A549 (cell line): Measurements from ENCODE around the gene ANK3. TPM values are rescaled to one million over a fixed set of nuclear protein-coding genes. Genes with fewer than 3 reads are reported as not detected.

Experiments used
- ATAC-seq, 2 experiments: fragments of 200-7000 bp in 1 of 2; fragments of >200 bp in 1 of 2; cut with Nextera tagmentation in 1 of 2; cut with Tn5 transposase in 1 of 2; 3 replicates each; pipeline versions ENCODE4 v1.8.0 to v1.9.1; 2018 to 2020; ENCODE audit warnings: mild to moderate bottlenecking in 1 of 2, moderate library complexity in 1 of 2
- CTCF ChIA-PET: fragments of 300-600 bp; sonication (Branson Sonifier 250); formaldehyde crosslinking; extraction: SDS; loops from one replicate; lab custom pipeline; 2021; ENCODE audit warnings: antibody characterized with exemption, inconsistent platforms; lab: Yijun Ruan, JAX
- POLR2A ChIA-PET: fragments of 350-600 bp; formaldehyde crosslinking; extraction: SDS; loops from one replicate; lab custom pipeline; 2021; ENCODE audit warnings: antibody characterized with exemption, inconsistent platforms; lab: Yijun Ruan, JAX
- DNase-seq, 2 experiments: peaks; one replicate each; pipeline versions ENCODE4 v3.0.0 to v3.0.0-alpha.2; 2011 to 2016; ENCODE audit warnings: low read depth in 1 of 2, low spot score in 1 of 2
- FAIRE-seq: peaks from 2 replicates; lab custom pipeline; 2011; peaks lifted over from hg19 to GRCh38; lab: Jason Lieb, UNC
- H3K27ac ChIP-seq, 2 experiments: fragments of >200 bp; sonication (Bioruptor Twin); formaldehyde crosslinking; 3 replicates each; pipeline ENCODE4 v1.5.1; 2016 to 2017
- H3K4me1 ChIP-seq: fragments of >200 bp; sonication (Bioruptor Twin); formaldehyde crosslinking; 3 replicates; pipeline ENCODE4 v1.6.1; 2016
- H3K4me2 ChIP-seq: fragments of >200 bp; sonication (Bioruptor Twin); formaldehyde crosslinking; 3 replicates; pipeline ENCODE4 v1.6.1; 2016
- H3K4me3 ChIP-seq: fragments of >200 bp; sonication (Bioruptor Twin); formaldehyde crosslinking; 3 replicates; pipeline ENCODE4 v1.5.1; 2016
- H3K9me3 ChIP-seq: fragments of >200 bp; sonication (Bioruptor Twin); formaldehyde crosslinking; 3 replicates; pipeline ENCODE4 v1.6.1; 2016
- CHD2 ChIP-seq: fragments of 150-350 bp; IDR thresholded peaks from 2 replicates; pipeline ENCODE4 v1.6.1; 2014; ENCODE audit warnings: low read length; ENCODE audit not compliant: partially characterized antibody
- FOXS1 ChIP-seq: fragments of 250-450 bp; sonication (Bioruptor Pico); IDR thresholded peaks from 2 replicates; pipeline ENCODE4 v1.5.0; 2020; ENCODE audit warnings: mild to moderate bottlenecking, moderate library complexity
- GATA3 ChIP-seq: IDR thresholded peaks from 2 replicates; pipeline ENCODE4 v1.6.1; 2012; ENCODE audit warnings: borderline replicate concordance
- HEYL ChIP-seq: fragments of 250-450 bp; sonication (Bioruptor Pico); IDR thresholded peaks from 2 replicates; pipeline ENCODE4 v1.8.0; 2021; ENCODE audit warnings: mild to moderate bottlenecking, moderate library complexity
- JUN ChIP-seq, 2 experiments: fragments of >200 bp; sonication (Bioruptor Twin); formaldehyde crosslinking; IDR thresholded peaks; 2 replicates in 1 of 2; 3 replicates in 1 of 2; pipeline ENCODE4 v1.6.1; 2016 to 2017
- MAFK ChIP-seq: fragments of 450-650 bp; IDR thresholded peaks from 2 replicates; pipeline ENCODE4 v1.6.1; 2014; ENCODE audit not compliant: partially characterized antibody
- PHF8 ChIP-seq: fragments of 200-600 bp; sonication (generic); IDR thresholded peaks from 2 replicates; pipeline ENCODE4 v1.6.1; 2016; ENCODE audit warnings: low read depth, mild to moderate bottlenecking, antibody characterized with exemption, moderate library complexity, borderline replicate concordance
- TFCP2L1 ChIP-seq: fragments of 250-450 bp; sonication (Bioruptor Pico); IDR thresholded peaks from 2 replicates; pipeline ENCODE4 v1.5.0; 2021; ENCODE audit warnings: mild to moderate bottlenecking
- TP53 ChIP-seq: fragments of 250-450 bp; sonication (Bioruptor Pico); IDR thresholded peaks from 2 replicates; pipeline ENCODE4 v1.5.0; 2021; ENCODE audit warnings: mild to moderate bottlenecking, moderate library complexity
- WGBS: methylation state at CpG from one replicate; pipeline ENCODE4 v1.1.6; 2017; ENCODE audit errors: missing lambda C conversion rate; 5-methylcytosine and 5-hydroxymethylcytosine counted together
- polyA plus RNA-seq, 4 experiments: library from polyadenylated mRNA; depleted of rRNA in 3 of 4; stranded (reverse); fragments of >200 nt; fragmentation: RNase III in 1 of 4; extraction: RNeasy Plus Mini Kit Qiagen cat#74134 plus additional on column Dnase treatment in 1 of 4; gene quantifications; 2 replicates in 3 of 4; 3 replicates in 1 of 4; pipeline ENCODE4 v1.2.3, GENCODE V29; 2011 to 2017
- small RNA-seq, 6 experiments: library from RNA; depleted of rRNA; stranded (forward); fragments of <200 nt; gene quantifications; one replicate each; pipeline ENCODE3, GENCODE V24; 2012
- TF ChIP-seq, protein P1 (sequence below): fragments of 200-600 bp; sonication (generic); IDR thresholded peaks from 2 replicates; pipeline ENCODE4 v1.6.1; 2016; ENCODE audit warnings: antibody characterized with exemption, mild to moderate bottlenecking, moderate library complexity
- TF ChIP-seq, protein P2 (sequence below): fragments of 150-350 bp; IDR thresholded peaks from 2 replicates; pipeline ENCODE4 v1.6.1; 2014; ENCODE audit warnings: low read depth, mild to moderate bottlenecking, low read length
- TF ChIP-seq, protein P3 (sequence below): fragments of >200 bp; sonication (Bioruptor Twin); formaldehyde crosslinking; IDR thresholded peaks from 3 replicates; pipeline ENCODE4 v1.6.1; 2016

Gene ANK3
- polyA plus RNA-seq, 2 of the 4 experiments (the other 2 are of a cell fraction) = 0.56 to 5.4 TPM

DNA sequence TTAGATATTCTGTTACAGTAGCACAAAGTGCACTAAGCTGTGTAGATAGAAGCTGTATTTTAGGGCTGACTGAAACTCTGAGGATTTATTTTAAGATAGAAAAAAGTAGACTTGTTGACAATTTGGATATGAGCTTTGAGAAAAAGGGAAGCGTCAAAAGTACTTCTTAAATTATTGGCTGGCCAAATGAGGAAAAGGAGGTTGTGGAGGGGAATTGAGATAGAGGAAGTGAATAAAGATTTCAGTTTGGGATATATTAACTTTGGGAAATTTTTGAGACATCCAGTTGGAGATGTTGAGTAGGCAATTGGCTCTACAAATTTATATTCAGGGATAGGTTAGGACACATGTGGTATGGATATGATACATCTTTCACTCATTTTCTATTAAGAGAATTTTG is 409.3 kb downstream of the ANK3 start:
- 94% methylated on average over 1 of the region's 1 CpG for WGBS
- Histone ChIP-seq H3K27ac (no peak overlapping the region), H3K9me3 (peaks cover 27% of the 10 kb centered on the region; the same call in 2 of the 3 replicates), H3K4me2 (no peak overlapping the region)
- no peak for FAIRE-seq
- CTCF ChIA-PET = interaction anchor here (0.8 kb wide), 1 partner anchor 58 kb away, joined by 3 read pairs; no protein-coding TSS in a partner anchor
- no peak for TF ChIP-seq FOXS1 (CRISPR knock-in tag)
- TF ChIP-seq, protein P1, sequence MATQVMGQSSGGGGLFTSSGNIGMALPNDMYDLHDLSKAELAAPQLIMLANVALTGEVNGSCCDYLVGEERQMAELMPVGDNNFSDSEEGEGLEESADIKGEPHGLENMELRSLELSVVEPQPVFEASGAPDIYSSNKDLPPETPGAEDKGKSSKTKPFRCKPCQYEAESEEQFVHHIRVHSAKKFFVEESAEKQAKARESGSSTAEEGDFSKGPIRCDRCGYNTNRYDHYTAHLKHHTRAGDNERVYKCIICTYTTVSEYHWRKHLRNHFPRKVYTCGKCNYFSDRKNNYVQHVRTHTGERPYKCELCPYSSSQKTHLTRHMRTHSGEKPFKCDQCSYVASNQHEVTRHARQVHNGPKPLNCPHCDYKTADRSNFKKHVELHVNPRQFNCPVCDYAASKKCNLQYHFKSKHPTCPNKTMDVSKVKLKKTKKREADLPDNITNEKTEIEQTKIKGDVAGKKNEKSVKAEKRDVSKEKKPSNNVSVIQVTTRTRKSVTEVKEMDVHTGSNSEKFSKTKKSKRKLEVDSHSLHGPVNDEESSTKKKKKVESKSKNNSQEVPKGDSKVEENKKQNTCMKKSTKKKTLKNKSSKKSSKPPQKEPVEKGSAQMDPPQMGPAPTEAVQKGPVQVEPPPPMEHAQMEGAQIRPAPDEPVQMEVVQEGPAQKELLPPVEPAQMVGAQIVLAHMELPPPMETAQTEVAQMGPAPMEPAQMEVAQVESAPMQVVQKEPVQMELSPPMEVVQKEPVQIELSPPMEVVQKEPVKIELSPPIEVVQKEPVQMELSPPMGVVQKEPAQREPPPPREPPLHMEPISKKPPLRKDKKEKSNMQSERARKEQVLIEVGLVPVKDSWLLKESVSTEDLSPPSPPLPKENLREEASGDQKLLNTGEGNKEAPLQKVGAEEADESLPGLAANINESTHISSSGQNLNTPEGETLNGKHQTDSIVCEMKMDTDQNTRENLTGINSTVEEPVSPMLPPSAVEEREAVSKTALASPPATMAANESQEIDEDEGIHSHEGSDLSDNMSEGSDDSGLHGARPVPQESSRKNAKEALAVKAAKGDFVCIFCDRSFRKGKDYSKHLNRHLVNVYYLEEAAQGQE = no peak
- TF ChIP-seq, all 56 proteins: peak for 0
- ATAC-seq (no peak), DNase-seq (no peak)
- Histone ChIP-seq H3K4me3 (no peak overlapping the region), H3K4me1 (no peaks in the 10 kb centered on the region)
- POLR2A ChIA-PET = no interaction called here

DNA sequence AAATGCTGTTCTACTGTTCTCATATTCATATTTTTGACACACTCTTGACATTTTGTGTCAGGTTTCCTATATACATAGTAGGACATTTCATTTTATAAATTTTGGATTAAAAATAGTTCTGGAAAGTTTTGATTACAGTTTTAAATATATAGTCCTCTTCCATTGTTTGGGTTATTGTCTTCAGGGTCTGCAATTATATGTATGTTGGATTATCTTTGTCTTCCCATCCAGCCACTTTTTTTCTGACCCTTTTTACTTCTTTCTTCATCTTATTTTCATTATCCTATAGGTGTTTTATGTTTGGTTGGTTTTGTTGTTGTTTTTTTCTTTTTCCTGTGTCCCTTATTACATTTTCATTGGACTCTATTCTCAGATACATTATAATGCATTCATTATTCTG is 412.2 kb downstream of the ANK3 start:
- ATAC-seq = no peak
- ChIA-PET POLR2A (no interaction called here), CTCF (no interaction called here)
- peaks cover 2% of the 10 kb centered on the region for H3K4me1 ChIP-seq
- FAIRE-seq = no peak
- H3K27ac ChIP-seq = no peak overlapping the region
- H3K4me2 ChIP-seq = no peak overlapping the region
- no peak for DNase-seq
- TF ChIP-seq TFCP2L1 (CRISPR knock-in tag) = no peak
- TF ChIP-seq HEYL (CRISPR knock-in tag) = no peak
- TF ChIP-seq PHF8 = no peak
- TF ChIP-seq MAFK = no peak
- TF ChIP-seq JUN (IDR thresholded peaks at IDR 0.05) = no peak
- TF ChIP-seq, protein P2, sequence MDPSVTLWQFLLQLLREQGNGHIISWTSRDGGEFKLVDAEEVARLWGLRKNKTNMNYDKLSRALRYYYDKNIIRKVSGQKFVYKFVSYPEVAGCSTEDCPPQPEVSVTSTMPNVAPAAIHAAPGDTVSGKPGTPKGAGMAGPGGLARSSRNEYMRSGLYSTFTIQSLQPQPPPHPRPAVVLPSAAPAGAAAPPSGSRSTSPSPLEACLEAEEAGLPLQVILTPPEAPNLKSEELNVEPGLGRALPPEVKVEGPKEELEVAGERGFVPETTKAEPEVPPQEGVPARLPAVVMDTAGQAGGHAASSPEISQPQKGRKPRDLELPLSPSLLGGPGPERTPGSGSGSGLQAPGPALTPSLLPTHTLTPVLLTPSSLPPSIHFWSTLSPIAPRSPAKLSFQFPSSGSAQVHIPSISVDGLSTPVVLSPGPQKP = no peak
- TF ChIP-seq TP53 (CRISPR knock-in tag) = no peak
- no peak for TF ChIP-seq CHD2
- no peak overlapping the region for H3K4me3 ChIP-seq
- H3K9me3 ChIP-seq = peaks cover 27% of the 10 kb centered on the region; the same call in 2 of the 3 replicates

DNA sequence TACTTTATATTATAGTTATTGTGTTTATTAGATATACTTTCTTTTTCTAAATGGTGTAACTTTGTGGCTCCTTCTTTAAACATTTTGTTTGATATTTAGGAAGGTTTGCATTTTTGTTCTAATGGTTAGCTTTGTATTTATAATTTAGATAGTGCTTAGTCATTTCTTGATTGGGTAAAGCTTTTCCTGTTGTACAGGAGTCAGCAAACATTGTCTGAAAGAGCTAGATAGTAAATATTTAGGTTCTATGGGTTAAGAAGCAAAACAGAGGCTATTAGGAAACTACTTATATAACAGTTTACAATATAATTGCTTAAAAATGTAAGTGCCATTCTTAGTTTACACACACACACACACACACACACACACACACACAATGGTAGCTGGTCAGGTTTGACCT is 412.8 kb downstream of the ANK3 start:
- Histone ChIP-seq H3K27ac (no peak overlapping the region), H3K4me1 (peaks cover 7% of the 10 kb centered on the region), H3K4me3 (no peak overlapping the region), H3K9me3 (peaks cover 27% of the 10 kb centered on the region; the same call in 2 of the 3 replicates), H3K4me2 (no peak overlapping the region)
- ChIA-PET CTCF (no interaction called here), POLR2A (no interaction called here)
- TF ChIP-seq, protein P3, sequence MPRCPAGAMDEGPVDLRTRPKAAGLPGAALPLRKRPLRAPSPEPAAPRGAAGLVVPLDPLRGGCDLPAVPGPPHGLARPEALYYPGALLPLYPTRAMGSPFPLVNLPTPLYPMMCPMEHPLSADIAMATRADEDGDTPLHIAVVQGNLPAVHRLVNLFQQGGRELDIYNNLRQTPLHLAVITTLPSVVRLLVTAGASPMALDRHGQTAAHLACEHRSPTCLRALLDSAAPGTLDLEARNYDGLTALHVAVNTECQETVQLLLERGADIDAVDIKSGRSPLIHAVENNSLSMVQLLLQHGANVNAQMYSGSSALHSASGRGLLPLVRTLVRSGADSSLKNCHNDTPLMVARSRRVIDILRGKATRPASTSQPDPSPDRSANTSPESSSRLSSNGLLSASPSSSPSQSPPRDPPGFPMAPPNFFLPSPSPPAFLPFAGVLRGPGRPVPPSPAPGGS = no peak
- TF ChIP-seq TFCP2L1 (CRISPR knock-in tag) (no peak), GATA3 (no peak)
- FAIRE-seq = no peak
- DNase-seq = no peak
- no peak for ATAC-seq

Small RNAs within 50 kb of the gene (small RNA-seq; reads per million reads assigned to genes)
- gene RF00019 = 0 reads per million in 6 experiments
